ENCODE results near the gene MME. TPM values are rescaled to one million over a fixed set of nuclear protein-coding genes. Genes with fewer than 3 reads are reported as not detected.

The MME gene
- total RNA-seq, 2 experiments from 2014 or later, result 0.69 to 1.8 TPM

DNA sequence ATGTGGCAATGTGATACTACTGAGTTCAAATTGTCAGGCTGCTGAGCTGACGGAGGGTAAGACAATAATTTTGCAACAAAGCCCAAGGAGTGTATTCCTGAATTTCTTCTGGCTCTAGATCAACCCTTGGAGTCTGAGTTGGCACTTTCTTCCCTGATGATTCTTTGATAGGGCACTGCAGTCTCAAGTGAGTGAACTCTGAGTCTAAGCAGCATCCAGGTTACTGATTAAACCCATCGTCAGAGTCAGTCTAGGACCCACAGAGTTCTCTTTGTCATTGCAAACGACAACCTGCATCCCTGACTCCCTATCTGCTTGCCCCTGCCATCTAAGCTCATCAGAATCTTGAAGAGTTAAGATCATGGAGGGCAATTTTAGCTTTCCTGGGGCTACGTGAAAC, 58.6 kb downstream of the MME start:
- Histone ChIP-seq H3K36me3 (ENCODE audit: insufficient read depth, low read length) (no peaks in the 10 kb centered on the region), H3K4me1 (ENCODE audit: insufficient read depth, low read length) (no peaks in the 10 kb centered on the region), H3K27me3 (ENCODE audit: control insufficient read depth in 1 of 2, insufficient read depth in 2 of 2, low read length in 2 of 2) (no peaks in the 10 kb centered on the region), H3K9me3 (ENCODE audit: control insufficient read depth in 1 of 2, insufficient read depth in 1 of 2, low read length in 2 of 2) (no peaks in the 10 kb centered on the region), H3K4me3 (ENCODE audit: low read length) (no peak overlapping the region), H3K27ac (ENCODE audit: low read depth in 1 of 2, low read length in 2 of 2) (no peak overlapping the region)
- H3K4me1 Mint-ChIP-seq (ENCODE audit: low read depth), result no peaks in the 10 kb centered on the region
- H3K27ac Mint-ChIP-seq, result no peak overlapping the region
- DNase-seq (no peak), ATAC-seq (ENCODE audit: poor library complexity) (no peak)
- H3K36me3 Mint-ChIP-seq (ENCODE audit: low read depth), result no peaks in the 10 kb centered on the region
- ChIA-PET CTCF (no interaction called here), POLR2A (no interaction called here)
- TF ChIP-seq CTCF (IDR thresholded peaks at IDR 0.05), result no peak
- intact Hi-C loops (cut with DNase I, micrococcal nuclease), result no loop called here
- no peak overlapping the region for H3K4me3 Mint-ChIP-seq
- peaks cover 3% of the 10 kb centered on the region for H3K9me3 Mint-ChIP-seq
- no peaks in the 10 kb centered on the region for H3K27me3 Mint-ChIP-seq

- DNase-seq (no peak), ATAC-seq (ENCODE audit: poor library complexity) (no peak)
- intact Hi-C loops (cut with DNase I, micrococcal nuclease), result no loop called here
- Histone ChIP-seq H3K9me3 (ENCODE audit: control insufficient read depth in 1 of 2, insufficient read depth in 1 of 2, low read length in 2 of 2) (no peaks in the 10 kb centered on the region), H3K36me3 (ENCODE audit: insufficient read depth, low read length) (no peaks in the 10 kb centered on the region), H3K4me1 (ENCODE audit: insufficient read depth, low read length) (no peaks in the 10 kb centered on the region), H3K27ac (ENCODE audit: low read depth in 1 of 2, low read length in 2 of 2) (no peak overlapping the region), H3K4me3 (ENCODE audit: low read length) (no peak overlapping the region), H3K27me3 (ENCODE audit: control insufficient read depth in 1 of 2, insufficient read depth in 2 of 2, low read length in 2 of 2) (no peaks in the 10 kb centered on the region)
- ChIA-PET POLR2A (no interaction called here), CTCF (no interaction called here)
- H3K27me3 Mint-ChIP-seq, result no peaks in the 10 kb centered on the region
- H3K27ac Mint-ChIP-seq, result no peak overlapping the region
- H3K36me3 Mint-ChIP-seq (ENCODE audit: low read depth), result no peaks in the 10 kb centered on the region
- no peaks in the 10 kb centered on the region for H3K9me3 Mint-ChIP-seq
- H3K4me1 Mint-ChIP-seq (ENCODE audit: low read depth), result no peaks in the 10 kb centered on the region
- TF ChIP-seq CTCF (IDR thresholded peaks at IDR 0.05), result no peak
- no peak overlapping the region for H3K4me3 Mint-ChIP-seq
These were observed 67.5 kb downstream of the MME start for GRCh38 chr3:155147588-155147987.

DNA sequence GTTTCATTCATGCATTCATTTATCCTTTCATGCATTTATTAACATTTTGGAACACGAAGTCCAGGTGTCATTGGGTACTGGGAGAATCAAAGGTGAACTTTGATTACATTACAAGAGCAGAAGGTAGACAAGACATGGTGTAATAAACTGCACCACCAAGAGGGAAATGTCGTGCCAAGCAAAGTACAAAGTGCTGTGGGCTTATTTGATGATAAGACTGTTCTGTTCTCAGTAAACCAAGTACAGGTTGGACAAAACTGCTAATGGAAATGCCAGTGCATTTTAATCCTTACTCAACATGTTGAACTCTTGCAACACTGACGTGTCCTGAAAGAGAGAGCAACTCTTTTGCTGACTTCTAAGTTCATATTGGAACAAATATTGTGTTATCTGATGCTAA, 69.4 kb downstream of the MME start:
- Mint-ChIP-seq H3K36me3 (ENCODE audit: low read depth) (no peaks in the 10 kb centered on the region), H3K4me3 (no peak overlapping the region), H3K4me1 (ENCODE audit: low read depth) (no peaks in the 10 kb centered on the region), H3K9me3 (no peaks in the 10 kb centered on the region), H3K27me3 (no peaks in the 10 kb centered on the region), H3K27ac (no peak overlapping the region)
- Histone ChIP-seq H3K27ac (ENCODE audit: low read depth in 1 of 2, low read length in 2 of 2) (no peak overlapping the region), H3K27me3 (ENCODE audit: control insufficient read depth in 1 of 2, insufficient read depth in 2 of 2, low read length in 2 of 2) (no peaks in the 10 kb centered on the region), H3K9me3 (ENCODE audit: control insufficient read depth in 1 of 2, insufficient read depth in 1 of 2, low read length in 2 of 2) (no peaks in the 10 kb centered on the region), H3K4me1 (ENCODE audit: insufficient read depth, low read length) (no peaks in the 10 kb centered on the region), H3K36me3 (ENCODE audit: insufficient read depth, low read length) (no peaks in the 10 kb centered on the region), H3K4me3 (ENCODE audit: low read length) (no peak overlapping the region)
- intact Hi-C loops (cut with DNase I, micrococcal nuclease), result no loop called here
- ATAC-seq (ENCODE audit: poor library complexity) (no peak), DNase-seq (no peak)
- ChIA-PET CTCF (no interaction called here), POLR2A (no interaction called here)
- no peak for TF ChIP-seq CTCF (IDR thresholded peaks at IDR 0.05)
